Prostate gland (tissue), 2 donors: ENCODE results near the gene INHBC. TPM values are rescaled to one million over a fixed set of nuclear protein-coding genes. Genes with fewer than 3 reads are reported as not detected.

Experiments
- DNase-seq: peaks from one replicate; pipeline ENCODE4 v3.0.0-alpha.2; 2019; ENCODE audit warnings: low spot score
- H3K27ac ChIP-seq, 2 donors: fragments of 200-600 bp; sonication (generic); 2 replicates each; pipeline ENCODE4 v1.5.1; 2017 to 2019
- H3K27me3 ChIP-seq: fragments of 200-600 bp; sonication (generic); replicated peaks from 2 replicates; pipeline ENCODE4 v1.5.1; 2019; ENCODE audit not compliant: insufficient read depth
- H3K36me3 ChIP-seq, 2 donors: fragments of 200-600 bp; sonication (generic); 1 replicate in 1 of 2; 2 replicates in 1 of 2; pipeline versions ENCODE4 v1.5.1 to v1.8.1; 2017 to 2019
- H3K4me1 ChIP-seq: fragments of 200-600 bp; sonication (generic); replicated peaks from 2 replicates; pipeline ENCODE4 v1.5.1; 2019
- H3K4me3 ChIP-seq, 2 donors: fragments of 200-600 bp; sonication (generic); 2 replicates each; pipeline ENCODE4 v1.5.1; 2017 to 2019
- H3K9me3 ChIP-seq: fragments of 200-600 bp; sonication (generic); 2 replicates; pipeline ENCODE4 v1.5.1; 2017
- CTCF ChIP-seq, 4 experiments: fragments of 200-600 bp in 2 of 4; fragments of 450-650 bp in 2 of 4; sonication (generic) in 2 of 4; IDR thresholded peaks; 1 replicate in 3 of 4; 2 replicates in 1 of 4; pipeline ENCODE4 v1.5.1; 2016 to 2019; ENCODE audit warnings: antibody characterized with exemption in 4 of 4, mild to moderate bottlenecking in 2 of 4, moderate library complexity in 2 of 4
- POLR2A ChIP-seq: fragments of 450-650 bp; IDR thresholded peaks from one replicate; pipeline ENCODE4 v1.6.1; 2016; ENCODE audit warnings: antibody characterized with exemption, mild to moderate bottlenecking
- POLR2AphosphoS5 ChIP-seq: sonication (generic); formaldehyde crosslinking; IDR thresholded peaks from one replicate; pipeline ENCODE4 v1.6.1; 2017; ENCODE audit warnings: antibody characterized with exemption
- WGBS: methylation state at CpG from one replicate; pipeline ENCODE4 v1.1.5; 2018; 5-methylcytosine and 5-hydroxymethylcytosine counted together
- intact Hi-C: fragments of 100-400 bp; cut with DNase I; formaldehyde crosslinking; loops from one replicate; pipeline ENCODE4 v1.14.2; 2022
- total RNA-seq, 2 donors: library from RNA; depleted of rRNA; stranded (reverse); fragments of >200 nt; gene quantifications; one replicate each; pipeline ENCODE4 v1.1.0, GENCODE V29; 2016

INHBC gene
- total RNA-seq, 2 donors from 2014 or later = 0.46 to 0.57 TPM

- WGBS = 74% methylated on average over 5 of the region's 5 CpGs
These were observed 10.2 kb downstream of the INHBC start for GRCh38 chr12:57444744-57445143.

GRCh38 chr12:57446292-57446960 is 11.8 kb downstream of the INHBC start:
- 96% methylated on average over 6 of the region's 6 CpGs for WGBS
- no peaks in the 10 kb centered on the region for H3K36me3 ChIP-seq
- no peak for TF ChIP-seq POLR2A
- no peak for TF ChIP-seq CTCF (IDR thresholded peaks at IDR 0.05)

More at GRCh38 chr12:57444744-57445143, 10.2 kb downstream of the INHBC start:
- DNase-seq = no peak
- TF ChIP-seq POLR2AphosphoS5 = no peak
- no peak for TF ChIP-seq CTCF (IDR thresholded peaks at IDR 0.05)
- no peak for TF ChIP-seq POLR2A
- H3K36me3 ChIP-seq = no peaks in the 10 kb centered on the region
- no peak overlapping the region for H3K4me3 ChIP-seq
- H3K4me1 ChIP-seq = no peaks in the 10 kb centered on the region
- H3K9me3 ChIP-seq = no peaks in the 10 kb centered on the region
- H3K27me3 ChIP-seq = no peaks in the 10 kb centered on the region
- intact Hi-C loops = no loop called here
- H3K27ac ChIP-seq = no peak overlapping the region

GRCh38 chr12:57448669-57449068 is 14.1 kb downstream of the INHBC start:
- H3K36me3 ChIP-seq = no peaks in the 10 kb centered on the region
- H3K27me3 ChIP-seq = no peaks in the 10 kb centered on the region
- H3K9me3 ChIP-seq = no peaks in the 10 kb centered on the region
- no peak overlapping the region for H3K27ac ChIP-seq
- DNase-seq = no peak
- no peak overlapping the region for H3K4me3 ChIP-seq
- no peak for TF ChIP-seq POLR2AphosphoS5
- TF ChIP-seq CTCF (IDR thresholded peaks at IDR 0.05) = no peak
- TF ChIP-seq POLR2A = no peak
- intact Hi-C loops = no loop called here
- 88% methylated on average over 2 of the region's 2 CpGs for WGBS
- no peaks in the 10 kb centered on the region for H3K4me1 ChIP-seq

More at GRCh38 chr12:57446292-57446960, 11.8 kb downstream of the INHBC start:
- Histone ChIP-seq H3K27ac (no peak overlapping the region), H3K9me3 (no peaks in the 10 kb centered on the region), H3K4me3 (no peak overlapping the region), H3K4me1 (no peaks in the 10 kb centered on the region), H3K27me3 (no peaks in the 10 kb centered on the region)
- DNase-seq = no peak
- intact Hi-C loops = no loop called here

- Histone ChIP-seq H3K27me3 (no peaks in the 10 kb centered on the region), H3K4me3 (no peak overlapping the region), H3K4me1 (no peaks in the 10 kb centered on the region), H3K36me3 (no peaks in the 10 kb centered on the region), H3K27ac (no peak overlapping the region), H3K9me3 (no peaks in the 10 kb centered on the region)
- intact Hi-C loops = no loop called here
- DNase-seq = no peak
- 93% methylated on average over 7 of the region's 7 CpGs for WGBS
- TF ChIP-seq CTCF (IDR thresholded peaks at IDR 0.05) = no peak
- no peak for TF ChIP-seq POLR2A
- no peak for TF ChIP-seq POLR2AphosphoS5
These were observed 14.8 kb downstream of the INHBC start for GRCh38 chr12:57449375-57449774.

GRCh38 chr12:57450057-57450456 is 15.5 kb downstream of the INHBC start:
- Histone ChIP-seq H3K36me3 (no peaks in the 10 kb centered on the region), H3K27ac (no peak overlapping the region), H3K27me3 (no peaks in the 10 kb centered on the region), H3K4me1 (no peaks in the 10 kb centered on the region), H3K4me3 (no peak overlapping the region), H3K9me3 (no peaks in the 10 kb centered on the region)
- WGBS = 94% methylated on average over 3 of the region's 3 CpGs
- no peak for DNase-seq
- intact Hi-C loops = loop anchor here (5.0 kb wide), 2 partner anchors 143 to 188 kb away; no protein-coding TSS in a partner anchor
- TF ChIP-seq POLR2AphosphoS5 = no peak
- no peak for TF ChIP-seq CTCF (IDR thresholded peaks at IDR 0.05)
- TF ChIP-seq POLR2A = no peak
